HL-60 (cell line): ENCODE results near the gene SLC16A13.

ENCODE experiments used
- DNase-seq, 2 experiments: peaks; one replicate each; pipeline ENCODE4 v3.0.0-alpha.2; 2010 to 2020; ENCODE audit warnings: low read depth in 1 of 2, low spot score in 1 of 2
- H3K27ac ChIP-seq: fragments of 250-450 bp; sonication (Bioruptor Pico); replicated peaks from 2 replicates; pipeline ENCODE4 v1.5.1; 2020; ENCODE audit warnings: mild to moderate bottlenecking, moderate library complexity
- H3K27me3 ChIP-seq: fragments of 250-450 bp; sonication (Bioruptor Pico); 2 replicates; pipeline ENCODE4 v1.5.1; 2021; ENCODE audit warnings: mild to moderate bottlenecking, moderate library complexity; ENCODE audit not compliant: insufficient read depth, poor library complexity, severe bottlenecking
- H3K4me3 ChIP-seq: replicated peaks from 2 replicates; pipeline ENCODE4 v1.5.1; 2011; ENCODE audit warnings: mild to moderate bottlenecking, control low read depth, low read length; ENCODE audit not compliant: insufficient read depth
- CTCF ChIP-seq: IDR thresholded peaks from one replicate; pipeline ENCODE4 v1.5.1; 2011; ENCODE audit warnings: low read length, control low read depth, inconsistent platforms; ENCODE audit not compliant: insufficient read depth
- GABPA ChIP-seq: IDR thresholded peaks from 2 replicates; pipeline ENCODE4 v1.6.1; 2012; ENCODE audit warnings: low read depth
- POLR2AphosphoS5 ChIP-seq: IDR thresholded peaks from 2 replicates; pipeline ENCODE4 v1.6.1; 2012; ENCODE audit warnings: low read depth
- REST ChIP-seq: IDR thresholded peaks from 2 replicates; pipeline ENCODE4 v1.6.1; 2012; ENCODE audit warnings: low read depth; ENCODE audit not compliant: insufficient replicate concordance
- SPI1 ChIP-seq: IDR thresholded peaks from 2 replicates; pipeline ENCODE4 v1.6.1; 2012; ENCODE audit warnings: low read depth, mild to moderate bottlenecking, borderline replicate concordance

SLC16A13 gene

GRCh38 chr17:7060165-7060891 lies 24.5 kb downstream of the SLC16A13 start:
- no peaks in the 10 kb centered on the region for H3K27me3 ChIP-seq
- DNase-seq, result no peak
- no peak for TF ChIP-seq CTCF
- TF ChIP-seq GABPA, result no peak
- no peak for TF ChIP-seq SPI1
- TF ChIP-seq POLR2AphosphoS5, result no peak
- no peak for TF ChIP-seq REST
- H3K27ac ChIP-seq, result no peak overlapping the region
- no peak overlapping the region for H3K4me3 ChIP-seq

GRCh38 chr17:7063518-7064094 lies 27.8 kb downstream of the SLC16A13 start:
- no peak for TF ChIP-seq SPI1
- no peak for TF ChIP-seq GABPA
- TF ChIP-seq CTCF, result no peak
- no peak for TF ChIP-seq REST
- TF ChIP-seq POLR2AphosphoS5, result no peak
- H3K27me3 ChIP-seq, result no peaks in the 10 kb centered on the region
- H3K4me3 ChIP-seq, result no peak overlapping the region
- H3K27ac ChIP-seq, result no peak overlapping the region
- DNase-seq, result no peak

GRCh38 chr17:7064261-7064660 lies 28.4 kb downstream of the SLC16A13 start:
- Histone ChIP-seq H3K4me3 (no peak overlapping the region), H3K27me3 (no peaks in the 10 kb centered on the region), H3K27ac (no peak overlapping the region)
- DNase-seq, result no peak
- no peak for TF ChIP-seq SPI1
- no peak for TF ChIP-seq POLR2AphosphoS5
- no peak for TF ChIP-seq CTCF
- TF ChIP-seq GABPA, result no peak
- TF ChIP-seq REST, result no peak
